SK-N-MC (cell line): Measurements from ENCODE around the gene IL3RA.

Experiments
- EZH2 ChIP-seq: fragments of 200-600 bp; sonication (generic); IDR thresholded peaks from one replicate; pipeline ENCODE4 v1.6.1; 2017; ENCODE audit warnings: antibody characterized with exemption
- FOXP2 ChIP-seq: optimal IDR thresholded peaks from 2 replicates; pipeline ENCODE3; 2011; ENCODE audit warnings: mild to moderate bottlenecking, moderate library complexity; ENCODE audit not compliant: insufficient read depth; ENCODE audit errors: extremely low read length, control extremely low read depth
- POLR2AphosphoS5 ChIP-seq: IDR thresholded peaks from 2 replicates; pipeline ENCODE4 v1.6.1; 2012; ENCODE audit warnings: mild to moderate bottlenecking, low read depth, low read length, borderline replicate concordance

- TF ChIP-seq POLR2AphosphoS5 = no peak
- no peak for TF ChIP-seq EZH2
- no peak for TF ChIP-seq FOXP2
Measured at GRCh38 chrX:1313788-1314187, 22.8 kb upstream of the IL3RA start.
